Adrenal gland (tissue), 12 donors: ENCODE data around the gene METTL5. TPM values are rescaled to one million over a fixed set of nuclear protein-coding genes. Genes with fewer than 3 reads are reported as not detected.

Source experiments
- DNase-seq, 7 donors: peaks; one replicate each; pipeline ENCODE4 v3.0.0-alpha.2; 2019 to 2020
- H3K27ac ChIP-seq, 5 donors: fragments of 200-600 bp; sonication (generic) in 4 of 5; 1 replicate in 3 of 5; 2 replicates in 2 of 5; pipeline versions ENCODE4 v1.5.1 to v1.8.0; 2016 to 2020; ENCODE audit warnings: mild to moderate bottlenecking in 1 of 5
- H3K27me3 ChIP-seq: fragments of 200-600 bp; 2 replicates; pipeline ENCODE4 v1.8.0; 2021
- H3K36me3 ChIP-seq, 2 donors: fragments of 200-600 bp; replicated peaks in 1 of 2; 1 replicate in 1 of 2; 2 replicates in 1 of 2; pipeline versions ENCODE4 v1.5.1 to v1.8.0; 2018 to 2022
- H3K4me1 ChIP-seq, 2 donors: fragments of 200-600 bp; replicated peaks in 1 of 2; 1 replicate in 1 of 2; 2 replicates in 1 of 2; pipeline versions ENCODE4 v1.5.1 to v1.8.0; 2018 to 2021
- H3K4me3 ChIP-seq, 4 donors: fragments of 200-600 bp; sonication (generic) in 3 of 4; one replicate each; pipeline ENCODE4 v1.5.1; 2016 to 2018
- H3K9me3 ChIP-seq, 3 donors: fragments of 200-600 bp; sonication (generic) in 1 of 3; replicated peaks in 1 of 3; 1 replicate in 2 of 3; 2 replicates in 1 of 3; pipeline versions ENCODE4 v1.5.1 to v1.8.0; 2016 to 2021
- CTCF ChIP-seq, 6 experiments: fragments of 450-650 bp in 4 of 6; fragments of 200-600 bp in 2 of 6; sonication (generic) in 1 of 6; IDR thresholded peaks; 1 replicate in 5 of 6; 2 replicates in 1 of 6; pipeline versions ENCODE4 v1.5.1 to v1.8.0; 2016 to 2021; ENCODE audit warnings: antibody characterized with exemption in 6 of 6, mild to moderate bottlenecking in 2 of 6, moderate library complexity in 1 of 6
- POLR2A ChIP-seq, 2 donors: fragments of 450-650 bp; IDR thresholded peaks; one replicate each; pipeline ENCODE4 v1.6.1; 2017; ENCODE audit warnings: antibody characterized with exemption in 2 of 2, mild to moderate bottlenecking in 2 of 2, moderate library complexity in 1 of 2
- WGBS, 4 donors: extraction: QIAGEN DNeasy Blood & Tissue Kit in 2 of 4; methylation state at CpG; one replicate each; pipeline versions ENCODE4 v1.1.5 to v1.1.7; 2013 to 2017; 5-methylcytosine and 5-hydroxymethylcytosine counted together
- intact Hi-C, 2 donors: fragments of 100-400 bp; cut with DNase I; formaldehyde crosslinking; loops; one replicate each; pipeline versions ENCODE4 v1.14.1 to v1.15.0; 2022 to 2023
- polyA plus RNA-seq, 3 donors: library from polyadenylated mRNA; stranded (reverse); fragments of 200-250 nt in 2 of 3; fragments of 350-450 nt in 1 of 3; fragmentation: Illumina TruSeq in 1 of 3; extraction: RNeasy Lipid Tissue Mini Kit (QIAGEN cat#74804) in 1 of 3; gene quantifications; one replicate each; pipeline ENCODE4 v1.2.3, GENCODE V29; 2013 to 2014
- total RNA-seq, 9 donors: library from RNA; depleted of rRNA in 4 of 9; stranded (reverse); fragments of >200 nt in 4 of 9; fragments of 120-200 nt in 1 of 9; fragmentation: NEBNext Ultra II Directional in 1 of 9; extraction: Animal tissue kit (Norgen Biotek cat#: 25700) in 1 of 9; gene quantifications; one replicate each; pipeline versions ENCODE4 v1.1.0 to v1.2.4, GENCODE V29; 2013 to 2023
- donor health status: healthy with polysubstance abuse.
- donor health status: Bipolar disorder and iron deficiency.
- donor health status: DM: yes; HTN: yes; CAD: no.
- donor health status: DM: no; HTN: no; CAD: no.
- donor health status: DM: no; HTN: no; CAD: no.
- donor health status: DM: yes; HTN: yes; CAD: no.

METTL5 gene
- total and polyA plus RNA-seq, 12 donors = 18.2 to 89.1 (median 50.2) TPM

GRCh38 chr2:169808221-169808620 lies 16.5 kb downstream of the METTL5 start:
- no peaks in the 10 kb centered on the region for H3K27me3 ChIP-seq
- TF ChIP-seq CTCF (IDR thresholded peaks at IDR 0.05) (no peak), POLR2A (IDR thresholded peaks at IDR 0.05) (no peak)
- no peaks in the 10 kb centered on the region for H3K9me3 ChIP-seq
- H3K27ac ChIP-seq = no peak overlapping the region
- 62 to 76% (median 72%) methylated on average over 4 of the region's 4 CpGs for WGBS, 4 donors
- intact Hi-C loops = no loop called here
- DNase-seq = no peak
- peaks cover 0 to 77% of the 10 kb centered on the region in 2 donors for H3K36me3 ChIP-seq
- H3K4me3 ChIP-seq = no peak overlapping the region
- no peaks in the 10 kb centered on the region for H3K4me1 ChIP-seq

- Histone ChIP-seq H3K4me1 (no peaks in the 10 kb centered on the region), H3K4me3 (no peak overlapping the region), H3K9me3 (no peaks in the 10 kb centered on the region), H3K27me3 (no peaks in the 10 kb centered on the region), H3K27ac (no peak overlapping the region), H3K36me3 (peaks cover 0 to 66% of the 10 kb centered on the region in 2 donors)
- intact Hi-C loops = no loop called here
- DNase-seq = no peak
- TF ChIP-seq POLR2A (IDR thresholded peaks at IDR 0.05) (no peak), CTCF (IDR thresholded peaks at IDR 0.05) (no peak)
Measured at GRCh38 chr2:169806586-169806985, 18.1 kb downstream of the METTL5 start.

GRCh38 chr2:169803480-169803879 lies 21.2 kb downstream of the METTL5 start:
- H3K27me3 ChIP-seq = no peaks in the 10 kb centered on the region
- TF ChIP-seq POLR2A (IDR thresholded peaks at IDR 0.05) = no peak
- TF ChIP-seq CTCF (IDR thresholded peaks at IDR 0.05) = no peak
- intact Hi-C loops = no loop called here
- no peak overlapping the region for H3K27ac ChIP-seq
- H3K4me3 ChIP-seq = no peak overlapping the region
- WGBS, 4 donors = 93 to 97% (median 95%) methylated on average over 9 of the region's 9 CpGs
- peaks cover 0 to 17% of the 10 kb centered on the region in 2 donors for H3K4me1 ChIP-seq
- no peaks in the 10 kb centered on the region for H3K9me3 ChIP-seq
- DNase-seq = no peak
- H3K36me3 ChIP-seq = peaks cover 0 to 39% of the 10 kb centered on the region in 2 donors

GRCh38 chr2:169798718-169799592 lies 25.8 kb downstream of the METTL5 start, which contains the start of gene SSB:
Gene SSB, plus strand, starts transcription at chr2:169798871. Its CDS starts 2,090 bp downstream, at chr2:169800961.
- WGBS, 4 donors = 0 to 1% (median 0%) methylated on average over 23 to 67 of the region's 67 CpGs
- Histone ChIP-seq H3K36me3 (peaks cover 0 to 9% of the 10 kb centered on the region in 2 donors), H3K4me3 (peak within 1 kb of the TSS; percentile 60 to 82 (median 70)), H3K27me3 (no peaks in the 10 kb centered on the region), H3K4me1 (peaks cover 0 to 17% of the 10 kb centered on the region in 2 donors), H3K9me3 (no peaks in the 10 kb centered on the region), H3K27ac (peak within 1 kb of the TSS in 4 of 5 donors; percentile 60 to 84 (median 72))
- TF ChIP-seq CTCF (IDR thresholded peaks at IDR 0.05) (no peak), POLR2A (IDR thresholded peaks at IDR 0.05) (peak; percentile 24 to 71)
- intact Hi-C loops = no loop called here
- DNase-seq = peak; percentile 90 to 93 (median 92)
